ENCODE results near the gene TTC6. TPM values are rescaled to one million over a fixed set of nuclear protein-coding genes. Genes with fewer than 3 reads are reported as not detected.

Gene TTC6
- total and polyA plus RNA-seq, 10 of the 15 experiments (the other 5 are each of a cell fraction or from before 2014, with no cell fraction given), result not detected

GRCh38 chr14:37623971-37624370 lies 28.5 kb downstream of the TTC6 start:
- in situ Hi-C loops (cut with MboI), result no loop called here

More at GRCh38 chr14:37623971-37624370, 28.5 kb downstream of the TTC6 start:
- no peaks in the 10 kb centered on the region for H4K20me1 ChIP-seq (ENCODE audit: control insufficient read depth, insufficient read depth)
- ChIA-PET RAD21 (ENCODE audit: unreplicated experiment) (no interaction called here), SMC1A (ENCODE audit: uncharacterized antibody, unreplicated experiment) (no interaction called here), POLR2A (no interaction called here), CTCF (no interaction called here)
- BruUV-seq (replicated peaks), result no TSS peak
- H3K9me3 ChIP-seq (replicated peaks; ENCODE audit: control insufficient read depth, insufficient read depth, low read length), result no peaks in the 10 kb centered on the region; the same call in 2 of the 3 replicates
- H3K9ac ChIP-seq (ENCODE audit: control insufficient read depth, insufficient read depth, low read length), result no peak overlapping the region
- intact Hi-C loops (cut with micrococcal nuclease; ENCODE audit: unreplicated experiment), result no loop called here
- no peak for ATAC-seq
- no peak overlapping the region for H2AFZ ChIP-seq (ENCODE audit: control insufficient read depth, low read depth, low read length)
- H3K27ac ChIP-seq (ENCODE audit: control insufficient read depth, insufficient read depth), result no peak overlapping the region
- WGBS (ENCODE audit: insufficient coverage, insufficient replicate concordance, low lambda C conversion rate, missing lambda C conversion rate), result 50% methylated on average over 1 of the region's 1 CpG
- no peaks in the 10 kb centered on the region for H3K79me2 ChIP-seq (ENCODE audit: control insufficient read depth, insufficient read depth, low read length)
- H3K27me3 ChIP-seq (replicated peaks in 1 of 2; ENCODE audit: control insufficient read depth in 2 of 2, insufficient read depth in 2 of 2, low read length in 1 of 2), result no peaks in the 10 kb centered on the region
- no peaks in the 10 kb centered on the region for H3K36me3 ChIP-seq (ENCODE audit: control insufficient read depth in 2 of 2, insufficient read depth in 2 of 2, low read length in 1 of 2)
- no peak for FAIRE-seq
- H3K4me3 ChIP-seq, result no peak overlapping the region
- H3K4me2 ChIP-seq (ENCODE audit: control insufficient read depth, insufficient read depth), result no peak overlapping the region
- H3K4me1 ChIP-seq (ENCODE audit: control insufficient read depth, insufficient read depth, low read length), result no peaks in the 10 kb centered on the region
- DNase-seq (ENCODE audit: low read depth, low spot score), result no peak
- TF ChIP-seq TCF7 (IDR thresholded peaks at IDR 0.05; ENCODE audit: borderline replicate concordance) (no peak), IRF4 (IDR thresholded peaks at IDR 0.05; ENCODE audit: low read depth, low read length) (no peak), RAD21 (IDR thresholded peaks at IDR 0.05; ENCODE audit: insufficient read depth, low read depth, low read length) (no peak), ZNF24 (IDR thresholded peaks at IDR 0.05) (no peak), RBBP5 (conservative IDR thresholded peaks at IDR 0.05) (no peak), MXI1 (IDR thresholded peaks at IDR 0.05; ENCODE audit: low read depth, low read length) (no peak), PAX8 (IDR thresholded peaks at IDR 0.05) (no peak), CHD2 (IDR thresholded peaks at IDR 0.05; ENCODE audit: borderline replicate concordance, low read depth, low read length) (no peak), JUND (IDR thresholded peaks at IDR 0.05; ENCODE audit: low read depth, low read length) (no peak), MLLT1 (IDR thresholded peaks at IDR 0.05) (no peak), GATAD2B (conservative IDR thresholded peaks at IDR 0.05; ENCODE audit: low read depth) (no peak), MTA2 (IDR thresholded peaks at IDR 0.05; ENCODE audit: low read depth) (no peak), HSF1 (IDR thresholded peaks at IDR 0.05; ENCODE audit: low read depth, low read length) (no peak), NFXL1 (IDR thresholded peaks at IDR 0.05; ENCODE audit: borderline replicate concordance) (no peak), USF2 (IDR thresholded peaks at IDR 0.05; ENCODE audit: borderline replicate concordance, low read depth, low read length) (no peak), PAX5 (IDR thresholded peaks at IDR 0.05; ENCODE audit: borderline replicate concordance, low read depth, low read length) (no peak), SMC3 (IDR thresholded peaks at IDR 0.05; ENCODE audit: borderline replicate concordance, low read length) (no peak)
- TF ChIP-seq, protein P1, sequence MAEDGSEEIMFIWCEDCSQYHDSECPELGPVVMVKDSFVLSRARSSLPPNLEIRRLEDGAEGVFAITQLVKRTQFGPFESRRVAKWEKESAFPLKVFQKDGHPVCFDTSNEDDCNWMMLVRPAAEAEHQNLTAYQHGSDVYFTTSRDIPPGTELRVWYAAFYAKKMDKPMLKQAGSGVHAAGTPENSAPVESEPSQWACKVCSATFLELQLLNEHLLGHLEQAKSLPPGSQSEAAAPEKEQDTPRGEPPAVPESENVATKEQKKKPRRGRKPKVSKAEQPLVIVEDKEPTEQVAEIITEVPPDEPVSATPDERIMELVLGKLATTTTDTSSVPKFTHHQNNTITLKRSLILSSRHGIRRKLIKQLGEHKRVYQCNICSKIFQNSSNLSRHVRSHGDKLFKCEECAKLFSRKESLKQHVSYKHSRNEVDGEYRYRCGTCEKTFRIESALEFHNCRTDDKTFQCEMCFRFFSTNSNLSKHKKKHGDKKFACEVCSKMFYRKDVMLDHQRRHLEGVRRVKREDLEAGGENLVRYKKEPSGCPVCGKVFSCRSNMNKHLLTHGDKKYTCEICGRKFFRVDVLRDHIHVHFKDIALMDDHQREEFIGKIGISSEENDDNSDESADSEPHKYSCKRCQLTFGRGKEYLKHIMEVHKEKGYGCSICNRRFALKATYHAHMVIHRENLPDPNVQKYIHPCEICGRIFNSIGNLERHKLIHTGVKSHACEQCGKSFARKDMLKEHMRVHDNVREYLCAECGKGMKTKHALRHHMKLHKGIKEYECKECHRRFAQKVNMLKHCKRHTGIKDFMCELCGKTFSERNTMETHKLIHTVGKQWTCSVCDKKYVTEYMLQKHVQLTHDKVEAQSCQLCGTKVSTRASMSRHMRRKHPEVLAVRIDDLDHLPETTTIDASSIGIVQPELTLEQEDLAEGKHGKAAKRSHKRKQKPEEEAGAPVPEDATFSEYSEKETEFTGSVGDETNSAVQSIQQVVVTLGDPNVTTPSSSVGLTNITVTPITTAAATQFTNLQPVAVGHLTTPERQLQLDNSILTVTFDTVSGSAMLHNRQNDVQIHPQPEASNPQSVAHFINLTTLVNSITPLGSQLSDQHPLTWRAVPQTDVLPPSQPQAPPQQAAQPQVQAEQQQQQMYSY (CRISPR knock-in tag; IDR thresholded peaks at IDR 0.05), result no peak

All from GM12878 (cell line).